Measurements from ENCODE around the gene ZC3H8. TPM values are rescaled to one million over a fixed set of nuclear protein-coding genes. Genes with fewer than 3 reads are reported as not detected.
"Not testable (repeated sequence)": the region's sequence is repeated elsewhere in the genome, so short reads cannot be mapped to it uniquely, and the experiment has no call there.

Gene ZC3H8
- 18.3 and 27.0 TPM in 2 replicates for total RNA-seq (2014; rRNA removed; shearing (Covaris generic))
- 15.6 and 40.9 TPM in 2 replicates for polyA plus RNA-seq (2014; cell fraction: nucleus; rRNA removed)

- peak; percentile 90 for DNase-seq (ENCODE audit: extremely low read depth, low read depth)
Measured at GRCh38 chr2:112254466-112255240, at the start of gene ZC3H8. TSS of gene ZC3H8 (minus strand) at chr2:112255042. CDS start at chr2:112254981, 61 bp downstream.

DNA sequence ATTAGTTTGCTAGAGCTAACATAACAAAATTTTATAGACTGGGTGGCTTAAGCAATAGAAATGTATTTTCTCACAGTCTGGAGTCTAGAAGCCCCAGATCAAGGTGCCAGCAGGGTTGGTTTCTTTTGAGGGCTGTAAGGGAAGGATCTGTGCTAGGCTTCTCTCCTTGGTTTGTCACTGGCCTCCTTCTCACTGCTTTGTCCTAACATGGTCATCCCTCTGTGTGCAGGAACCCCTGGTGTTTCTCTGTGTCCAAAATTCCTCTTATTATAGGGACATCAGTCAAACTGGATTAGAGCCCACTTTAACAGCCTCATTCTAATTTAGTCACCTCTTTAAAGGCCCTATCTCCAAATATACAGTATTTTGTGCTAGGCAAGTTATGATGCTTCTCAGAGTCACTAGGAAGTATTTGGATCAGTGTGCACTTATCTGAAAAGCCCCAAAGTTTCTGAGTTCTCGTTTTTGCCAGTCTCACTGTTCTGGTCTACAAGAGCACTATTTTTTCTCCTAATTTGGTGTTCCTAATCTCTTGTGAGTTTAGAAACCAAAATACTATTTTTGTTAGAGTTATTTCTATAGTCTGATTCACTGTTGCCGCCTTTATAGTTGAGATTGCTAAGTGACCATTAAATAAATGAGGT, 49.6 kb upstream of the ZC3H8 start:
- DNase-seq (ENCODE audit: extremely low read depth, low read depth), result no peak

GRCh38 chr2:112301973-112302372, 47.1 kb upstream of the ZC3H8 start:
- no peak for DNase-seq (ENCODE audit: extremely low read depth, low read depth)

DNA sequence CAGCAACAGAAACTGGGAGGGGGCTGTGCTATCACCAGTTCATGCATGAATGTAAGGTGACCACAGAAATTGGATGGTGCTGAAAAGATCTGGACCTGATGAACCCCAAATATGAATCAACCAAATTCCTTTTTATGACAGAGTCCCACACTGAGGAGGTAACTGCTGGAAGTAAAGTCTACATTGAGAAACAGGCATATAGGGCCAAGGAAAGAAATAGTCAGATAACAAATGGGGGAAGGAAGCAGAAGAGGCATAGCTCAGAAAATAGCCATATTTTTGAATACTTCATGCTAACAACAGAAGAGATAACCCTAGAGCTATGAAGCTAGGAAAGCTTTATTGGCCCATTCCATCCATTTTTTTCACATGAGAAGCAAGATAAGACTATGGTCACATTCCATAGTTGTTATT, 46.3 kb upstream of the ZC3H8 start:
- no peak for DNase-seq (ENCODE audit: extremely low read depth, low read depth)

DNA sequence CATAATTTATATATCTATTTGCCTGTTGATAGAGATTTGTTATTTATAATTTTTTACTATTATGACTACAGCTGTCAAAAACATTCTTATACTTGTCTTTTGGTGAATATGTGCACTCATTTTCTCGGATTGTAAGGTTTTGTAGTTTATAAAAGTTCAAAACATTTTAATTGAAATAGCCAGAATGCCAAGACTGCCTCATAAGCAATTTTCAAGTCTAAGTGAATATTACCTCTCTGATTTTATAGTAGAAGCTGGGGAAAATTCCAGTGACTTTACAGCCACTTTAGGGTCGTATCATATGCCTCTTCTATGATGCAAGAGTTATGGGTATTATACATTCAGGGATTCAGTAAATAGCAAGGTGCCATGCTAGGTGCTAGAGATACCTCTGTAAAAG, 41.6 kb upstream of the ZC3H8 start:
- no peak for DNase-seq (ENCODE audit: extremely low read depth, low read depth)

- no peak for DNase-seq (ENCODE audit: extremely low read depth, low read depth)
Measured at GRCh38 chr2:112295407-112296078, 40.7 kb upstream of the ZC3H8 start.

- DNase-seq (ENCODE audit: extremely low read depth, low read depth), result no peak
Measured at GRCh38 chr2:112293636-112294401, 39.0 kb upstream of the ZC3H8 start.

- no peak for DNase-seq (ENCODE audit: extremely low read depth, low read depth)
Measured at GRCh38 chr2:112290648-112291047, 35.8 kb upstream of the ZC3H8 start.

GRCh38 chr2:112290088-112290487, 35.2 kb upstream of the ZC3H8 start:
- DNase-seq (ENCODE audit: extremely low read depth, low read depth), result no peak

DNA sequence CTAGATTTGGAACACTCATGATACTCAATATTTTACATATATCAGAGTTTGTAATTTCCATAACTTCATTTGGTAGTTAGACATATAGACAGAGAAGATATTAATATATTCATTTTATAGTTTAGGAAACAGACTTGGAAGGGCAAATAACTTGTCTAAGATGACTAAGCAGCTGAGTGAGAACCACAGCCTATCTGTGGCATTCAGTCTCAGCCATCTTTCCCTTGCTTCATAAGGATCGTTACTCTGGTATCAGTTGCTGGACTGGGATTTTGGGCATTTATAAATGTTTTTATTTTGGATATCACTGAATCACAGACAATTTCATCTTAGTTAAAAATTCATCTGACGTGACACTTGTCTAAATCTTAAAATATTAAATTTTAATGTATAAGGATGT, 28.7 kb upstream of the ZC3H8 start:
- not testable (repeated sequence) for DNase-seq (ENCODE audit: extremely low read depth, low read depth)

- not testable (repeated sequence) for DNase-seq (ENCODE audit: extremely low read depth, low read depth)
Measured at GRCh38 chr2:112282066-112282465, 27.2 kb upstream of the ZC3H8 start.

DNA sequence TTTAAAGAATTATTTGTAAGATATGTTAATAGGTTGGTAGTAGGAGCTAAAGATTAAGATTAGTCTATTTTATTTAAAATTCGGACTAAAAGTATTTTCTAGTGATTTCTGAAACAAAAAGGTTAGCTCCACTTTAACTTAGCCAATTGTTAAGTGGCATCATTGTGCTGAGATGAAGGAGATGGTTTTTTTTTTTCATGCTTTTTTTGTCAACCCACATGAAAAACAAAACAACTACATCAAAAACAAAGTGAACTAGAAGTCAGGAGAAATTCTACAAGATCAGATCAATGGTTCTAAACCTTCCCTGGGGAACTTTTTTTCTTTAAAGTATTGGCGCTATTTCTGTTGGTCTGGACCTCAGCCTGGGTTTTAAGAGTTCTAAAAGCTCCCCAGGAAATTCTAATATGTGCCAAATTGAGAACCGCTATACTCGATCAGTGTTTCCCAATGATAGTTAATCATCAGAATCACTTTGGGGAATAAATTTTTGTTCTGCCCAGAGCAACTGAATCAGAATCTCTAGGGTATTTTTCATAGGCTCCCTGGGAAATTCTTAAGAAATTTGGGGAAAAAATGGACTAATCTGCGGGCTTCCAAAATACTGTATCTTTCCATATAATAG, 22.9 kb upstream of the ZC3H8 start:
- no peak for DNase-seq (ENCODE audit: extremely low read depth, low read depth)

DNA sequence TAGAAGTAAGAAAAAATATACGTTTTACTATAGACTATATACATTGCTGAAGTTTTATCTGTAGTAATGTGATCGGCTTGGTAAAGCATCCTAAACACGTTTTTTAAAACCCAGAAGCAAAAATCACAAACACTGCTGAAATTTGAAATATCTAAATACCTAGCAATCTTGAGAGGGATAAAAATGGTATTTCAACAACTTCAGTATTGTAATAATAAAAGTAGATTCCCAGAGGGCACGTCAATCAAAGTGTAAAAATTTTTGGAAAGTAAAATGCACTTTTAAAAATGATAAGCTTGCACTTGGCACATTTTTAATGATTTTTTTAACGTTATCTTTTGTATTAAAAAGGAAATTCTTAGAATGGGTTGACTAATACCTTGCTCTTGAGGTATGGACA, 22.1 kb upstream of the ZC3H8 start:
- no peak for DNase-seq (ENCODE audit: extremely low read depth, low read depth)

DNA sequence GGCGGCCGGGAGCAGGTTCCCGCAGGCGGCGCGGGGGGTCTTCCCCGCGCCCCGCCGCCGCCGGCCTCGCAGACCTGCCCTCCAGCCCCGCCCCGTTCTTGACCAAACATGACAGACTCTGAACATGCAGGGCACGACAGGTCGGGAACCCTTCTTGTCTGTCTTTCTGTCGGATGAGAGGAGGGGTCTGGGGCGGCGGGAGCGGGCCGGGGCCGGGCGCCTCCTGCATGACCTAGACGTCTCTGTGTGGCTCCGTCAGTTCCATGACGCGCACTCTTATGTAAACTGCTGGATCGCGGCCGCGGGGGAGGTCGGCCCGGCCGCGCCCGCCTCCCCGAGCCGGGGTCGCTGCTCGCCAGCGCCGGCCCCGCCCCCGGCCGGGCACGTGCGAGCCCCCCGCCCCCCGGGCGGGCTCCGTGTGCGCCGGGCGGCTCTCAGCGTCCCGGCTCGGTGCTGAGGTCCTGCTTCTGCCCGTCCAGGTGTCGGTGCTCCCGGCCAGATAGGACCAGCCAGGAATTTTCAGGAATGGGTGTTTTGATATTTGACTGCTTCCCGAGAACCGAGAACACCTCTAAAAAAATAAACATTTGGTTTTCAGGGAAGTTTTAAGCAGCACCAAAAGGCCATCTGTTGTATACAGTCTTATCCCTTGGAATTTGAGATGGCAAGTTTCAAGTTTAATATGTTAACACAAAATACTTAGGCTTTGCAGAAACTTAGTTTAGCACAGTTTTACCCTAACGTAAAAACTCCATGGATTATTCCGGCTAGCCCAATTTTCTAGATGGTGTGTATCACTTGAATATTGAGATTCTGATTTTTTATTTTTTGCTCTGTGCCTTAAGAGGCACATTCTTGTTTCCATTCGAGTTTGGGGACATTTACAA, 21.3 kb upstream of the ZC3H8 start:
- DNase-seq (ENCODE audit: extremely low read depth, low read depth), result peak; percentile 71

DNA sequence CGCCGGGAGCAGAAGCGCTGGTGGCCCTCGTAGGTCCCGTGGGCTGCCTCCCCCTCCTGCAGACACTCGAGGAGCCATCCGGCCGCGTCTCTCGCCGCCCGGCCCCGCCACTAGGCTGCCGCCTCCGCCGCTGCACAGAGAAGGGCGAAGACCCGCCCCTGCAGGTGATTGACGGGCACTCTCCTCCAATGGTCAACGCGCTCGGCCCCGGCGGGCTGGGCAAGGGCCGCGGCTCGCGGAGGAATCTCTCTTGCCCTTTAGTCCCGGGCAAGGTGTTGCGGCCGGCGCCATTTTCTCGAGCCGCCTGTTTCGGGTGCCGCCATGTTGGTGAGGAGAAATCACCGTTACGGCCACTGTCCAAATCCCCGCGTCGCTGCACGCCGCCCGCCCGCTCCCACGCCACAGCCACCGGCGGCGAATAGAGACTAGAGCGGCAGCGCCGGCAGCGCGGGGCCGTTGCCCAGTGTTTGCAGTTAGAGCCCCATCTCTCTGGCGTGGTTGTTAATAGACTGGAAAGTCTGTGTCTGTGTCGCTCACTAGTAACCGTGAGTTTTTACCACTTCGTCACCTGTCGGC, 20.6 kb upstream of the ZC3H8 start, which contains the start of gene ZC3H6:
Gene ZC3H6 (plus strand): TSS at position 287 of the 576 bp plus-strand sequence. CDS start 398 bp downstream, outside the sequence.
- peak; percentile 94 for DNase-seq (ENCODE audit: extremely low read depth, low read depth)

DNA sequence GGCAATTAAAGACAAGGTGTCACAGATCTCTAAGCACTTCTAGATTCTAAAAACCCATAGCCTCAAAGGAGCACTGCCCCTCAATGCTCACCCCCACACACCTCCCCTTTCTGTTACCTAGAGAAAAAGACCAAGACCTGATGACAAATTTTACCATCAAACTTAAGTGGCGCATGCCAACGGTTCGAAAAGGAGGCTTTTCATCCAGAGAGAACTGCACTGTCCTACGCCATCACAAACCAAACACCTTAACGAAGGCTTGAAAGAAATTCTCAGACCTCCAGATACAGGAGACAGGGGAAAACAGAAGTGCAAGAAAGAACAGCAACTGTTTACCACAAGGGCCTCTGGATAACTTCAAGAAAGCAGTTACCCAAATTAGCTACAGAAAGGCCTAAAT, 18.5 kb upstream of the ZC3H8 start:
- DNase-seq (ENCODE audit: extremely low read depth, low read depth), result no peak

DNA sequence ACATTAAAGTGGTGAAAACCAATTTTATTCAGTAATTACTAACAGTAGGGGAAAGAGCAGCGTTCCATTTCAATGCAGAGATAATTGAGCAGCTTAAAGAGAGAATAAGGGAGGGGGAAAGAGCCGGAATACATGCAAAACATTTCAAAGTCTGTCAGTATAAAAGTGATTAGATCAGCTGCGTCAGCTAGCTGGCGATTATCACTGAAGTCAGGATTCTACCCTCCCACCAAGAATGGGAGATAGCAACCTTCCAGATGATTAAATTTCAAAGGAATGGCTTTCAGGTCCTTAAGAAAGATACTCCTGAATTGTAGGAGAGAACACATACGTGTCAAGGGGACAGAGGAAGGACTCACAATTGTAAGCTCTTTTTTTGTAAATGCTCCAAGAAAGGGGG, 17.8 kb upstream of the ZC3H8 start:
- no peak for DNase-seq (ENCODE audit: extremely low read depth, low read depth)

DNA sequence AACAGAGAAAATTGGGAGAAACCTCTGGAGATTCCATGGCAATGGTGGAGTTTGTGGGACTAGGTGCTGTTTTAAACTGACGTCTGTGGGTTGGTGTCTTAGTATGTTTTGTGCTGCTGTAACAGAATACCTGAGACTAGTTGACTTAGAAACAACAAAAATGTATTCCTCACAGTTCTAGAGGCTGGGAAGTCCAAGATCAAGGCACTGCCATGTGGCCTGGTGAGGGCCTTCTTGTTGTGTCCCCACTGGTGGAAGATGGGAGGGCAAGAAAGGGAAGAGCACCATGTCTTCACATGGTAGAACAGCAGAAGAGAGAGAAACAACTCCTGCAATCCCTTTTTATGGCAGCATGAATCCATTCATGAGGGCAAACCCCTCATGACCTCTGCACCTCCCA, 13.7 kb upstream of the ZC3H8 start:
- no peak for DNase-seq (ENCODE audit: extremely low read depth, low read depth)

DNA sequence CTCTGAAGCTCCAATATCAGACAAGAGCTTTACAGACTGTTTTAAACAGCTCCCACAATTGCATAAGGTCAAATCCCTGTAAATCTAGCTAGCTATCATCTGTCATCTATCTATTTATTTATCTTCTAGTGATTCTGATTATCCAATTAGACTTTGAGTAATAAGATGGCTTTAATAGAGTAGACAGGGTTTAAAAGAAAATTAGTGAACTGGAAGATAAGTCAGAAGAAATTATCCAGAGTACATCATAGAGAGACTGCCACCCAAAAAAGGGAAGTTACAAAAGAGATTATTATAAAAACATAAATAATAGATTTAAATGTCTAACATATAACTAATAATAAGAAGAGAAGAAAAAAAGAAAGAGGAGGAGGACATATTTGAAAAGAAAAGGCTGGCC, 8.0 kb upstream of the ZC3H8 start:
- no peak for DNase-seq (ENCODE audit: extremely low read depth, low read depth)
